Brain microvascular endothelial cell (primary cell): Measurements from ENCODE around the gene AP1B1.

Experiments
- DNase-seq: peaks from one replicate; pipeline ENCODE4 v3.0.0-alpha.2; 2020
- H3K27ac ChIP-seq: fragments of 250-450 bp; sonication (Bioruptor Pico); 2 replicates; pipeline ENCODE4 v1.5.1; 2020; ENCODE audit warnings: mild to moderate bottlenecking, moderate library complexity
- H3K27me3 ChIP-seq: fragments of 250-450 bp; sonication (Bioruptor Pico); replicated peaks from 2 replicates; pipeline ENCODE4 v1.5.1; 2020; ENCODE audit warnings: mild to moderate bottlenecking
- H3K36me3 ChIP-seq: fragments of 250-450 bp; sonication (Bioruptor Pico); replicated peaks from 2 replicates; pipeline ENCODE4 v1.5.1; 2020; ENCODE audit warnings: mild to moderate bottlenecking
- H3K4me3 ChIP-seq: 2 replicates; pipeline ENCODE4 v1.5.1; 2011; ENCODE audit warnings: low read depth, mild to moderate bottlenecking, control low read depth, low read length, moderate library complexity
- in situ Hi-C: cut with HindIII; loops from 2 replicates; pipeline ENCODE4 v1.10.0; 2017; ENCODE audit warnings: low sequenced_read_pairs, low pct_ligation_motif_present
- TF ChIP-seq, protein P1 (sequence below): IDR thresholded peaks from 2 replicates; pipeline ENCODE4 v1.5.1; 2011; ENCODE audit warnings: low read depth, mild to moderate bottlenecking, moderate library complexity, low read length, control low read depth, inconsistent platforms; ENCODE audit errors: missing control alignments

AP1B1 gene

DNA sequence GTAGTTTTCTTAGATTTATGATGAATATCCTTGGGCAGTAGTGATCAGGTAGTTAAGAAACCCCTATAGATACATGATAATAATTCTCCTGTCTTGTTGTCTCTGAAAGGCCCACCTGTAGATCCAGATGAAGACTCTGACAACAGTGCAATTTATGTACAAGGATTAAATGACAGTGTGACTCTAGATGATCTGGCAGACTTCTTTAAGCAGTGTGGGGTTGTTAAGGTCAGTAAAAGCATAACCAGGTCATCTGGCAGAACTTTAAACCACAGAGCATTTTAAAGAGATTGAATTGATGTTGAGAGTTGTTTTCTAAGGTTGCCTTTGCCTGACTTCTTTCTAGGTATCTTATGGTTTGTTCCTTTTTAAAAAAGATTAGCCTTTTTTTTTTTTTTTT, 96.0 kb downstream of the AP1B1 start:
- H3K27ac ChIP-seq, result no peak overlapping the region
- H3K4me3 ChIP-seq, result no peak overlapping the region
- TF ChIP-seq, protein P1, sequence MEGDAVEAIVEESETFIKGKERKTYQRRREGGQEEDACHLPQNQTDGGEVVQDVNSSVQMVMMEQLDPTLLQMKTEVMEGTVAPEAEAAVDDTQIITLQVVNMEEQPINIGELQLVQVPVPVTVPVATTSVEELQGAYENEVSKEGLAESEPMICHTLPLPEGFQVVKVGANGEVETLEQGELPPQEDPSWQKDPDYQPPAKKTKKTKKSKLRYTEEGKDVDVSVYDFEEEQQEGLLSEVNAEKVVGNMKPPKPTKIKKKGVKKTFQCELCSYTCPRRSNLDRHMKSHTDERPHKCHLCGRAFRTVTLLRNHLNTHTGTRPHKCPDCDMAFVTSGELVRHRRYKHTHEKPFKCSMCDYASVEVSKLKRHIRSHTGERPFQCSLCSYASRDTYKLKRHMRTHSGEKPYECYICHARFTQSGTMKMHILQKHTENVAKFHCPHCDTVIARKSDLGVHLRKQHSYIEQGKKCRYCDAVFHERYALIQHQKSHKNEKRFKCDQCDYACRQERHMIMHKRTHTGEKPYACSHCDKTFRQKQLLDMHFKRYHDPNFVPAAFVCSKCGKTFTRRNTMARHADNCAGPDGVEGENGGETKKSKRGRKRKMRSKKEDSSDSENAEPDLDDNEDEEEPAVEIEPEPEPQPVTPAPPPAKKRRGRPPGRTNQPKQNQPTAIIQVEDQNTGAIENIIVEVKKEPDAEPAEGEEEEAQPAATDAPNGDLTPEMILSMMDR, result no peak
- DNase-seq, result no peak
- in situ Hi-C loops, result no loop called here
- H3K36me3 ChIP-seq, result peaks cover 97% of the 10 kb centered on the region
- no peaks in the 10 kb centered on the region for H3K27me3 ChIP-seq

DNA sequence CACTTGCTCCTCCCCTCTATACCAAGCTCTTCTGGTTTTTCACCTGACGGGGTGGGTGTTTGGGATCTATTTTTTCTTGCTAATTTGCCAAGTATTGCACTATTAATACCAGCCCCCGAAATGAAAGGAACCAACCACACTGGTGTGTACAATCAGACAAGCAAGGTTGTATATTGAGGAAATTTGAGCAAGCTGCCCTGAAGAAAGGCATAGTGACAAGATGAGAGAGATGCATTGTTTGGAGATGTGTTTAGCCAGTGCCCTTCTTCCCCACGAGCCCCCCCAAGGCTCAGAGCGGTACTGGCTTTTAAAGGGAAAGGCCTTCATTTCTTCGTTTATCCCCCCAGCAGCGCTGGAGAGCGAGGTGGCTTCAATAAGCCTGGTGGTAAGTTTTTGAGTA, 97.2 kb downstream of the AP1B1 start:
- Histone ChIP-seq H3K27ac (no peak overlapping the region), H3K36me3 (peaks cover 96% of the 10 kb centered on the region), H3K4me3 (no peak overlapping the region), H3K27me3 (no peaks in the 10 kb centered on the region)
- no peak for DNase-seq
- in situ Hi-C loops, result no loop called here
- TF ChIP-seq, protein P1, result no peak

DNA sequence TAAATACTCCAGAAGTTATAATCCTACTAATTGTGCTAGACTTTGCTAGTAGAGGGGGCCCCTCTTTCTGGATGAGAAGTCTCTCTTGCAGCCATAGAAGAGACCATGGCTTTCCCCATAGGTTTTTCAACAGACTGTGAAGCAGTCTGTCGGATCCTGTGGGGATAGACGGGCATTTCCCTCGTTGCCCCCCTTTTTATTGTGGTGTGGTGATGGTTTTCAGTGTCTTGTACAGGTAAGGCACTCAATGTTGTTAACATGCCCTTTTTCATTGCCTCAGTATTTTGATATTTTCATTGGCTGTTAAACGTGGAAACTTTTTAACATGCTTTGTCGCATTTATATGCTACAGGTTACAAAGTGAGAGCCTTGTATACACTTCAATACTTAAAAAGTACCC, 98.3 kb downstream of the AP1B1 start:
- Histone ChIP-seq H3K27ac (no peak overlapping the region), H3K27me3 (no peaks in the 10 kb centered on the region), H3K4me3 (no peak overlapping the region), H3K36me3 (peaks cover 96% of the 10 kb centered on the region)
- in situ Hi-C loops, result no loop called here
- DNase-seq, result no peak
- TF ChIP-seq, protein P1, result no peak

DNA sequence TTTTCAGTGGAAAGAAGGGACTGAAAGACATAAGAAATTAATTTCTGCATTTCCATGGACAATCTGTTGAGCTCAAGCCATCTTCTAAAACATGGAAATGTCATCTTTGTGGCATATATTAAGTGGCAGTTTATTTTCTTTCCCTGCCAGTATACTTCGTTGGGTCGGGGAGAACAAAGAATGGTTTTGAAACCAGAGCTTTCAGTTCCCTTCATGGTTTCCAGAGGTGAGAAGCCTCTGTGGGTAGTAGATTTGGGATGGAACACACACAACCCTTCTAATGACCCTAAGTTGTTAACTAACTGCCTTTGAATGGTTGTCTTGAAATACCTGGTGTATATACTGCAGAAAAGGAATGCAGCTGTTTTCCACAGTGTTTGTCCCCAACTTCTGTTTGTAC, 99.5 kb downstream of the AP1B1 start:
- DNase-seq, result no peak
- H3K27ac ChIP-seq, result no peak overlapping the region
- H3K4me3 ChIP-seq, result no peak overlapping the region
- in situ Hi-C loops, result no loop called here
- peaks cover 94% of the 10 kb centered on the region for H3K36me3 ChIP-seq
- no peaks in the 10 kb centered on the region for H3K27me3 ChIP-seq
- TF ChIP-seq, protein P1, result no peak

DNA sequence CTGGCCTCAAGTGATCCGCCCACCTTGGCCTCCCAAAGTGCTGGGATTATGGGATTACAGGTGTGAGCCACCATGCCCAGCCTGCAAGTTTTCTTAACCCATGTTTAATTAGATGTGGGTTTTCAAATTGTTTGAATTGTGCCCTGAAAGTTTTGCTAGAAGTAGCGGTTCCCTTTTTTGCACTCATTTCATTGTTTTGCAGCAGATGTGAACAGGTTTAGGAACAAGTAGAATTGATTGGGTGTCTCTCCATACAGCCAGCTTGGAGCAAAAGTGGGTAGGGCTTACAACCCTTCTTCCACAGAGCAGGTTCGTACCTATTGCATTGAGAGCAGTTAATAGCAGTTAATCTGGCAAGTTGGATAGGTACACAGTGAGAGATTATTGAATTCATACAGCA, 104.2 kb downstream of the AP1B1 start:
- Histone ChIP-seq H3K27me3 (no peaks in the 10 kb centered on the region), H3K27ac (no peak overlapping the region), H3K36me3 (peaks cover 90% of the 10 kb centered on the region), H3K4me3 (no peak overlapping the region)
- DNase-seq, result no peak
- in situ Hi-C loops, result no loop called here
- TF ChIP-seq, protein P1, result no peak

DNA sequence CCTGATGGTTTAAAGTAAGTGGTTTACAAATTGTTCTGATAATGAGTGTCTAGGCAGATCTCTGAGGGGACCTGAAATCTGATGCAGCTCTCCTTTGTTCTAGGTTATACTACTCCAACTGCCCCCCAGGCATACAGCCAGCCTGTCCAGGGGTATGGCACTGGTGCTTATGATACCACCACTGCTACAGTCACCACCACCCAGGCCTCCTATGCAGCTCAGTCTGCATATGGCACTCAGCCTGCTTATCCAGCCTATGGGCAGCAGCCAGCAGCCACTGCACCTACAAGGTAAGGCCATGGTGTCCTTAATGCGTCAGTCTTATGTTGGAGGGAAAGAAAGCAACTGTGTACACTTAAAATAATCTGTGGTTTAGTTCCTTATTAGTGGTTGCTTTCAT, 110.4 kb downstream of the AP1B1 start:
- Histone ChIP-seq H3K36me3 (peaks cover 89% of the 10 kb centered on the region), H3K27me3 (no peaks in the 10 kb centered on the region), H3K27ac (no peak overlapping the region), H3K4me3 (no peak overlapping the region)
- TF ChIP-seq, protein P1, result no peak
- no peak for DNase-seq
- in situ Hi-C loops, result no loop called here
